ENCODE measurements around the gene CSK.
A peak's percentile ranks its signal among the peaks of the same experiment; 100 is the strongest.

CSK gene

GRCh38 chr15:74787251-74788041, 5.6 kb downstream of the CSK start:
- TF ChIP-seq CTCF (IDR thresholded peaks at IDR 0.05): 0 out of 2 replicates have a peak, but pooled peaks have one; percentile 15

- no peak for TF ChIP-seq CTCF (IDR thresholded peaks at IDR 0.05)
Measured at GRCh38 chr15:74788042-74788682, 6.3 kb downstream of the CSK start.

- no peak for TF ChIP-seq CTCF (IDR thresholded peaks at IDR 0.05)
Measured at GRCh38 chr15:74788683-74789151, 6.8 kb downstream of the CSK start.

GRCh38 chr15:74789171-74789631, 7.3 kb downstream of the CSK start:
- no peak for TF ChIP-seq CTCF (IDR thresholded peaks at IDR 0.05)

- no peak for TF ChIP-seq CTCF (IDR thresholded peaks at IDR 0.05)
Measured at GRCh38 chr15:74789741-74790079, 7.8 kb downstream of the CSK start.

- no peak for TF ChIP-seq CTCF (IDR thresholded peaks at IDR 0.05)
Measured at GRCh38 chr15:74790080-74790916, 8.4 kb downstream of the CSK start.

GRCh38 chr15:74791007-74791406, 9.1 kb downstream of the CSK start:
- TF ChIP-seq CTCF (IDR thresholded peaks at IDR 0.05): no peak
